HG03520 (cell line): ENCODE results near the gene PLCB4.

Source experiments
- ATAC-seq: cut with Tn5 transposase; IDR thresholded peaks from one replicate; pipeline ENCODE4 v1.9.1; 2021; ENCODE audit warnings: mild to moderate bottlenecking, moderate library complexity; ENCODE audit not compliant: unreplicated experiment

PLCB4 gene

DNA sequence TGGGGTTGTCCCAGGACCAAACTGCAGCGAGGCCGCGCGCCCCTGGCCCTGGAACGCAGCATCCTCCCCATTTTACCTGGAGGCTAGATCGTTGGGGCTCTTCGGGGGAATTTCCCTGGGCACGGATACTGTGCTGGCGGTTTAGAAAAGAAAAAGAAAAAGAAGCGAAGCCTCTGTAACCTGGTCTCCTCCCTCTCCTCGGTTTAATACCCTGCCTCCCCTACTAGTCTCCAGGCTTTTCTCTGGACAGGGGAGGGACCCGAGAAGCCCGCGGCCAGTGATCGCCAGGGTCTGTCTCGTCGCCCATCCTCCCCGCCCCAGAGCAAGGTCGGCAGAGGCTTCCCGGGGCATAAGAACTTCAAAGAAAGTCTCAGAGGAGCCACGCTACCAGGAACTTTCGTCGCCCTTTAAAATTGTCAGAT is 439.4 kb downstream of the PLCB4 start:
- no peak for ATAC-seq

DNA sequence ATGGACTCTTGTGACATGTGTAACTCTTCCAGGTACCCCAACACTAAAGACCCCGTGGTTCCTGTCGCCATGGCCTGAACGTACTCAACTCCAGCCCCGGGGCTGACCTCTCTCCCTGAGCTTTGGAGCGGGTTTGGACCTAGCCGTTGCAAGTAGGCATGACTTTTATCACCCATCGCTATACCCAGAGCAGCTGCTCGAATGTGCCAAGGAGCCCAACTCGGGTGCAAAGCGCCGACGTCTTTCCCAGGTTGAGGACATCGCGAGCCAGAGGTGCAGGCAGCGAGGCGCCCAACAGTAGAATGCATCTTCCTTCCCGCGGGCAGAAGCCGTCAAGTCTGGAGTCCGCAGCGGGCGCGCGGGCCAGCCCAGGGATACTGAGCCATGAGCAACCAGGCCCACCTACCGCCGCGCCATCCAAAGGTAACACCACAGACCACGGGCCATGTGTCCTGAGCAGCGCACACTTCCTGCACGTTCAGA is 439.9 kb downstream of the PLCB4 start:
- ATAC-seq: no peak

DNA sequence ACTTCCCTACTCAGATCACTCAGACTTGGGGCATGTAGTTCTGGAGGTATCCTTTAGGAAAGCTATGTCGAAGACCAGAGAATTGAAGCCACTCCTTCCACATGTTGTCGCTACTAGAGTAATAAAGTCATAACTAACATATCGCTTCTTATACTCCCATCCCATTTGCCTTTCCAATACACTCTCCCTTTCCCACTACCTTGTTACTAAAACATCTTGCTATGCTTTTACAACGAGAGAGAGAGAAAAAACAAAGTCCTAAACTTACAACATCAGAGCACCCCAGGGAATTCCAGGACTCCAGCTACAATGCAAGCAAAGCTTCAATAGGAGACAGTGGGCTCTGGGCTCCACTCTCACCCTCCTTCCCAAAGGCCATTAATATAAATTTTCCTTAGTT is 440.4 kb downstream of the PLCB4 start:
- ATAC-seq: no peak

DNA sequence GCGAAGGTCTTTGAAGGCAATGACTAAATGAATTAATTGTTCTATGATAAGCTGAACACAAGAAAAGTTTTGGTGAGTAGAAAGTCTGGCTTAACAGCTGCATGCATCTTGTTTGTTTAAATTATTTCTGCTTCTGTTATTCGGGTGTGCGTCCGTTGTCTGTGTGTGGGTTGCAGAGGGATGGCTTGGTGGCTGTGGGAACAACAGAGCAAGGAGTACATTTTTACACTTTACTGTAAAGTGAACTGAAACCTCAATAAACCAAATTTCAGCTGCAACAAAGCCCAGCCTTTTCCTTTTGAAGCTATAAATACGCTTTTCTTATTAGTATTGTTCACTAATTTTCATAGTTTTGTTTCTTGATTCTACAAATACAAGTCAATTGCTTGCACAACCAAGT is 442.0 kb downstream of the PLCB4 start:
- ATAC-seq: no peak

DNA sequence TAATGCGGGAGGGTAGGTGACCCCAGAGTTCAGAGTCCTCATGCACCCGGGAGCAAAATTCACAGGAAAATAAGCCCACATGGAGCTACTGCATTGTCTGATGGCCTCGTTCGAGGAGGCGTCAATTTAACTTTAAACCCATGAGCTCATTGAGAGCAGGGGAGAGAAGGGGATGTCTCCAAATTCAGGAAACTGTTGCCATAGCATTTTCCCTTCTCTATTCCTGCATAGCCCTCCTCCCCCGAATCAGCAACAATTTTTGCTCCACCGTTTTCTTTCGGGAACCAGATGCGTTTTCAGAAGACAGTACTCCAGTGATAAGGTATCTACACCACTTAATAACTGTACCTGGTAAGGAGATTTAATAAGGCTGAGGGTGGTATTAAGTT is 445.2 kb downstream of the PLCB4 start:
- ATAC-seq: no peak

DNA sequence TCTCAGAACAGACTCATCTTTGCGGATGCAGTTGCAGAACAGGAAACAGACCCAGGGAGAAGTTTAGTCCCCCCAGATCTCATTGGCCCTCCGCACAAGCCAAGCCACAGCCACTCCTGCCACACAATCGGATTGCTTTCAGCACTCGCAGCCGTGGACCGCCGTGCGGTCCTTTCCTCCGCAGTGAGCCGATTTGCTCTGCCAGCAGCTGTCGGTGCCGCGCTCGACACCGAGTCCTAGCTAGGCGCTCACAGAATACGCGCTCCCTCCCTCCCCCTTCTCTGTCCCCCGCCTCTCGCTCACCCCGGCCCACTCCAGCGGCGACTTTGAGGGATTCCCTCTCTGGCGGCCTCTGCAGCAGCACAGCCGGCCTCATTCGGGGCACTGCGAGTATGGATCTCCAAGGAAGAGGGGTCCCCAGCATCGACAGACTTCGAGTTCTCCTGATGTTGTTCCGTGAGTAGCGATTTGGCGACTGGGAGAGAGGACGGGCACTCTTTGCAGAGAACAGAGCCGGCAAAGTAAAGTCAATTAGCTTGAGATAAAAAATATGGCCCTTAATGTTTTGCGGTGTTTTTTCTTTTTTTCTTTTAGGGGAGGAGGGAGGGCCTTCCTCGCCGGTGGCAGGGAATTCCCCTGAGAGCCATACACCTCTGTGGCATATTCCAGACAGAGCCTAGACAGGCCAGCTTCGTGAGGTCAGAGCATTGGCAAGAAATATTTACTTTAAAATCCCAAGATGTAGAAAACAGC is 445.8 kb downstream of the PLCB4 start, which contains the start of gene LAMP5:
LAMP5 (plus strand) TSS at position 130 of the 753 bp plus-strand sequence; CDS start at position 393, 263 bp downstream.
- ATAC-seq: no peak

DNA sequence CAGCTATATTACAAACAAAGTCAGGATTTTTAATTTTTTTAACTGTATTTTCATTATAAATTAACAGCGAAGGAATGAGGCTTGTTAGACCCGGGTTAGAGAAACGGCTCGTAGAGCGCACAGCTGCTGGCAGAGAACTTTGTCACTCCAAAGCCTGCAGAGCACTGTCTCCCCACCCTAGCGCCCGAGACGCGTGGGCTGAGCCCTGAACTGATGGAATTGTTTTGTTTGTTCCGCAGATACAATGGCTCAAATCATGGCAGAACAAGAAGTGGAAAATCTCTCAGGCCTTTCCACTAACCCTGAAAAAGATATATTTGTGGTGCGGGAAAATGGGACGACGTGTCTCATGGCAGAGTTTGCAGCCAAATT is 446.3 kb downstream of the PLCB4 start:
- no peak for ATAC-seq

DNA sequence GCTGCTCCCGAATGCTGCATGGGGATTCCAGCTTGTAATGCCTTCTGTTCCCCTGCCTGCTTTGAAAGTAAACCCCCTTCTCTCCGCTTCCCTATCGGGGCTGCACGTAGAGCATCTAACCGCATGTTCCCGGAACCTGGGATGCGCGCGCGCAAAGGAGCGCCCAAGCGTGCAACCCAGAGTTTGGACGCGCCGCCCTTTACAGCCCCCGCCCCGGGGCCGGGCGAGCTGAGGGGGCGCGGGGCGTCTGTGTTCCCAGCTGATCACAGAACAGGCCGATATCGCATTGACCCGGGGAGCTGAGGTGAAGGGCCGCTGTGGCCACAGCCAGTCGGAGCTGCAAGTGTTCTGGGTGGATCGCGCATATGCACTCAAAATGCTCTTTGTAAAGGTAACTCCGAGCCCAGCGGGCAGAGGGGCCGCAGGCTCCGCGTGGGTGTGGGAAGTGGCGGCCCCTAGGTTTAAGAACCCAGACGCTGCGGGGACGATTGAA is 446.9 kb downstream of the PLCB4 start:
- no peak for ATAC-seq

DNA sequence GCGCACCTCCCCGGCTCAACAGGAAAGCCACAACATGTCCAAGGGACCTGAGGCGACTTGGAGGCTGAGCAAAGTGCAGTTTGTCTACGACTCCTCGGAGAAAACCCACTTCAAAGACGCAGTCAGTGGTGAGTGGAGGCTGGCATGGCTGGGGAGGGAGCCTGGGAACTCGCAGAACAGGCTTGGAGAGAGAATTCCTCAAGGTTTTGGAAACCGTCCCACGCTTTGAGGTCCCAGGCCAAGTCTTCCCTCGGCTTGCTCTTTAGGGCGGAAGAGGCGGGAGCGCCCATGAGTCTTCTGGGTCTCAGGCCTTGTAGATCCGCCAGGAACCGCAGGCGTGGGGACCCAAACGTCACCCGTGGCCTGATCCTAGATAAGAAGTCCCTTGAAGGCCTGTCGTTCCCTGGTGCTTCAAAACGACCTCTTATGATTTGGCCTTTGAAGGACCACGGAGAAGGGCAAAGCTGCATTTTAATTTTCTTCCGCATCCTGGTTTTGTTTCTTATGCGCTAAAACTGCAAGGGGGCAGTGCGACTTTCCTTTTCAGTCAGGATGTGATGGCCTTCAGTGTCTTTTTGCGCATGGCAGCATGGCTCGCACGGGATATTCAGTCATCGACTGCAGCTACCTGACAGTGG is 447.5 kb downstream of the PLCB4 start:
- no peak for ATAC-seq

DNA sequence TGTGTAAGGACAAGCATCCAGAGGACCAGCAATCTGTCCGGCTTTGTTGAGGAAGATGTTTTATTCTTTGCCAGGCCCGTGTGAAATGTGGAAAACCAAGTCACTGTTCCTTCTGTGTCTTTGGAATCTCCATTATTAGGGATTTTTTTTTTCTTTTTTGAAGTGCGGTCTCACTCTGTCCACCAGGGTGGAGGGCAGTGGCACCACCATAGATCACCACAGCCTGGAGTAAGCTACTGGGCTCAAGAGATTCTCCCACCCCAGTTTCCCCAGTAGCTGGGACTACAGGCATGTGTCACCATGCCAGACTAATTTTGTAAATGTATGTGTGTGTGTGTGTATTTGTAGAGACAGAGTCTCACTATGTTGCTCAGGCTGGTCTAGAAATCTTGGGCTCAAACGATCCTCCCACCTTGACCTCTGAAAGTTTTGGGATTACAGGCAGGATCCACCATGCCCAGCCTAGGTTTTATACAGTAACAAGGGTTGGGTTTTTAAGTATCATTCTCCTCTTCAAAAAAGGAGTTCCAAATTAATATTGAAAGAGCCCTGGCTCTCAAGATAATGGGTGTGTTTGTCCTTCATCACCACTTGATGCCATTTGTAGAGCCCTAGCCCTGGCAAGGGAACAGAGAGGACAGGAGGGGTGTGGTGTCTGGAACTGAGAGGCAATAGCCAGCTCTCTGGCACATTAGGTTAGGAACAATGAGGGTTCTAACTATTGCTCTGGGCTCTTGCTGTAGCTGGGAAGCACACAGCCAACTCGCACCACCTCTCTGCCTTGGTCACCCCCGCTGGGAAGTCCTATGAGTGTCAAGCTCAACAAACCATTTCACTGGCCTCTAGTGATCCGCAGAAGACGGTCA is 448.6 kb downstream of the PLCB4 start:
- no peak for ATAC-seq

DNA sequence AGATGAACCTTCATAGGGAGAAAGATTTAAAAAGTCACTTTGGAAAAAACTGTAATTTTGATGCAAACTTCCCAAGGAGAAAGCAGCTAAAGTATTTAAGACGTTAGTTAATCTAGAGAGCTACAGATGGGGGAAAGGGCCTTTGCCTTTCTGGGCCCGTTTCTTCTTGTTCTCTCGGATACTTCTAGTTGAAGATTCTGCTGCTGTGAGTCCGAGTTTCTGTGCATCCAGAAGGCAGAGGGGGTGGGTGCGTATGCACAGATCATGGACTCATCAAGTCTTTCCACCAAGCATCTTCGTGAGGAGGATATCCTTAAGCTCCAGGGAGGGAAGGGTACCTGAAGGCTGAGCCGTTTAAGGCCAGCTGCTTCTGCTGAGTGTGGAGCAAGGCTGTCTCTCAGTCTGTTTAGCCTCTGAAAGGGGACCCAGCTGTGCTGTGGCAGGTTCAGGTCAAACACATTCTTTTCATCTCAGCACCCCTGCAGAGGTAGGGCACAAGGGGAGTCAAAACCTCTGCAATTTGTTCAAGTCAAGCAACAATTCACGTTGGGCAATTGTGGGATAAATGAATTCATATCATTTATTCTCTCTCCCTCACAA is 449.8 kb downstream of the PLCB4 start:
- no peak for ATAC-seq

DNA sequence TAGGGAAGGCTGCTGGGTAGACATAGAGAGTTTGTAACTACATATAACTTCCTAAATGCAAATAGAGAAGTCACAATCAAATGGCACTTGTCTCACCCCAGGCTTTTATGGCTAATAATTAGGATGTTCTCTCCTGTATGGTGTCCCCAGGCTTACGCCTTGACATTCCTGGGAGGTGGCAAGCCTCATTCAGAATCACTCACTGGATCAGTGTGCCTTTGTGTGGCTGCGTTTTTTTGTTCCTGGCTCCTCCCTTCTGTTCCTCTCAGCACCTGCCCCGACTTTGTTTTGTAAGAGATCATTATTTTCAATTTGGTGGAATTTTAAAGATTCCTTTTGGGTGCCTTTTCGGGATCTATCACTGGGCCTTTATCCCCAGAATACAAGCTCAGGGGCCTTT is 451.2 kb downstream of the PLCB4 start:
- no peak for ATAC-seq

DNA sequence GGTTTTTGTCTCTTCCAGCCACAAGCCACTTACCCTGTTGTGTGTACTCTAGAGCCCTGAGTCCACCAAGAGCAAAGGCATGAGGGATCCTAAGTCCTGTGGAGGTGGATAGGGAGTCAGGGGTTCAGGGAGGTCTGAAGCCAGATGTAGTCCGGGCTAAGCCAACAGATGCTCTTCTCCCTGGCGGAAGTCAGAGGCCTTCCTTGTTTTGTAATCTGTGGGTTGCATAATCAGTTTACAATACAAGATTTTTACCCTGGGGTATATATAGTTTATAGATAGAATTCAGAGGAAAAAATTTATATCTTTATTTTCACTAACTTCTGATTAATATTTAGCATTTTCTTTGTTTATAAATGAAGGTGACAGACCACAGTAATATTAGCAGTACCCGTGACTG is 454.7 kb downstream of the PLCB4 start:
- no peak for ATAC-seq
